ENCODE data around the gene HS6ST3.

- TF ChIP-seq CTCF (conservative IDR thresholded peaks at IDR 0.05; ENCODE audit: low read depth, low read length) = no peak
- no peak for TF ChIP-seq EZH2 (IDR thresholded peaks at IDR 0.05; ENCODE audit: low read length, unreplicated experiment)
Observed at GRCh38 chr13:96741779-96742178, 651.9 kb downstream of the HS6ST3 start.

All from PC-3 (cell line).